ENCODE data around the gene GPR146.
"Not testable (repeated sequence)": the region's sequence is repeated elsewhere in the genome, so short reads cannot be mapped to it uniquely, and the experiment has no call there.

The GPR146 gene

GRCh38 chr7:1036164-1036928 is 8.0 kb upstream of the GPR146 start:
- Histone ChIP-seq H3K9me3 (ENCODE audit: control insufficient read depth, low read length) (peaks cover 16% of the 10 kb centered on the region), H3K36me3 (ENCODE audit: control insufficient read depth, insufficient read depth, low read length) (peaks cover 11% of the 10 kb centered on the region)
- 96 to 98% methylated on average over 17 to 30 of the region's 40 CpGs for WGBS, 2 experiments (ENCODE audit: insufficient coverage in 2 of 2)
- H3K4me3 ChIP-seq (ENCODE audit: extremely low read depth, insufficient read depth, low read length, poor library complexity, severe bottlenecking); H3K4me1 ChIP-seq (ENCODE audit: control insufficient read depth, insufficient read depth, low read length, poor library complexity, severe bottlenecking); H3K27ac ChIP-seq (ENCODE audit: low read depth, low read length, severe bottlenecking): not testable (repeated sequence)

- H3K36me3 ChIP-seq (ENCODE audit: control insufficient read depth, insufficient read depth, low read length); H3K4me3 ChIP-seq (ENCODE audit: extremely low read depth, insufficient read depth, low read length, poor library complexity, severe bottlenecking); H3K27ac ChIP-seq (ENCODE audit: low read depth, low read length, severe bottlenecking): not testable (repeated sequence)
- H3K9me3 ChIP-seq (ENCODE audit: control insufficient read depth, low read length): peaks cover 10% of the 10 kb centered on the region
- peaks cover 16% of the 10 kb centered on the region for H3K4me1 ChIP-seq (ENCODE audit: control insufficient read depth, insufficient read depth, low read length, poor library complexity, severe bottlenecking)
- 80 to 100% methylated on average over 1 of the region's 1 CpG for WGBS, 2 experiments (ENCODE audit: insufficient coverage in 2 of 2)
Observed at GRCh38 chr7:1040233-1040632, 4.1 kb upstream of the GPR146 start.

DNA sequence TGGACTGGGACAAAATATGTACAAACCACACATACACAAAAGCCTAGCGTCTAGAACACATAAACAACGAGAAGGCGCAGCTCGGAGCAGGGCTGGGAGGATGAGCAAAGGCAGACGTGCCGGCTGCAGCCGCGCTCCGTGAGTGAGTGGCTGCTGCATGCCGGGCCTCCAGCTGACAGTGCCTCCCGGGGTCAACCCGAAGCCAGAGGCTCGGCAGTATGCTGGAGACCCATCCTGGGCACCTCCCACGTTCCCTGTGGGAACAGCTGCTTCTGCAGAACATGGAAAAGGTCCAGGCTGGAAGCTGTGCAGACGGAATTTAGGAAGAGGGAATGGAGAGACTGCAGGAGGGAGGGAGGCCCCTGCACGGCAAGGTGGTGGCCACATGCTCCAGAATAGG is 3.6 kb upstream of the GPR146 start:
- peaks cover 4% of the 10 kb centered on the region for H3K36me3 ChIP-seq (ENCODE audit: control insufficient read depth, insufficient read depth, low read length)
- peaks cover 5% of the 10 kb centered on the region for H3K9me3 ChIP-seq (ENCODE audit: control insufficient read depth, low read length)
- H3K27ac ChIP-seq (ENCODE audit: low read depth, low read length, severe bottlenecking): peak overlapping the region; percentile 5
- peaks cover 19% of the 10 kb centered on the region for H3K4me1 ChIP-seq (ENCODE audit: control insufficient read depth, insufficient read depth, low read length, poor library complexity, severe bottlenecking)
- no peak overlapping the region for H3K4me3 ChIP-seq (ENCODE audit: extremely low read depth, insufficient read depth, low read length, poor library complexity, severe bottlenecking)
- 58 to 60% methylated on average over 13 to 15 of the region's 16 CpGs for WGBS, 2 experiments (ENCODE audit: insufficient coverage in 2 of 2)

DNA sequence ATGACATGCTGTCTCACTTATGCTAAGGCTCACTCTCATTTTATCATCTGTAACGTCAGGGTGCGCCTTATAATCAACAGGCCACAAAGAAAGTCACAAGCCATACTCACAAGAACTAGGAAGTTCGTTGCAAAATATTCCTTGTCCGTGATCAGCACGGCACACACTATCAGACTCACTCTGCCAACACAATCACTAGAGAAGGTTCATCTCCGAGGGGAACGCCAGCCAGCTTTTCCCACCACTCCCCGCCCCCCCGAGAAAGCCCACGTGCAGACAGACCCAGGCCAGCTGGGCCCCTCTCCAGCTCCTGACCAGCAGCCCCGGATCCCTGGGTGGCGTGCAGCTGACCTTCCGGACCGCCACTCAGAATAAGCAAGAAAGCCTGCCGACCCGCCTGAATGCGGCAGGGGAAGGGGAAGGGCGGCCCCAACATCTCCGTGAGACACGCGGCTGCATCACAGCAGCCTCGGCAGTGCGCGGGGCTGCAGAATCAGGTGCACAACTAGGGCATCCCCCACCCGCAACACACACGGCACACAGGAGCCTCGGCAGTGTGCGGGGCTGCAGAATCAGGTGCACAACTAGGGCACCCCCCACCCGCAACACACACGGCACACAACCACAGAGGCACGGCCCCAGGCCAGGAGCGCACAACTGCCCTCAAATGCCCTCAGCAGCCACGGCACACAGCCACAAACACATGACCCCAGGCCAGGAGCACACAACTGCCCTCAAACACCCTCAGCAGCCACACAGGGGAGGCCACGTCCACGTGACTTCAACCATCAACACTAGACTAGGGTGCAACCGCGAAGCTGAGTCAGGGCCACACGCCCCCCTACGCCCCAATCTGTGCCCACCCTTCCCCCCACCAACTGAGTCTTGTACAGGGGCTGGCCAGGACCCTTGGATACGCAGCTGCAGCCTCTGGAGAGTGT is 2.5 kb upstream of the GPR146 start:
- no peak overlapping the region for H3K4me3 ChIP-seq (ENCODE audit: extremely low read depth, insufficient read depth, low read length, poor library complexity, severe bottlenecking)
- H3K36me3 ChIP-seq (ENCODE audit: control insufficient read depth, insufficient read depth, low read length): no peaks in the 10 kb centered on the region
- WGBS, 2 experiments (ENCODE audit: insufficient coverage in 2 of 2): 92% methylated on average over 29 to 33 of the region's 40 CpGs
- H3K4me1 ChIP-seq (ENCODE audit: control insufficient read depth, insufficient read depth, low read length, poor library complexity, severe bottlenecking): peaks cover 19% of the 10 kb centered on the region
- H3K27ac ChIP-seq (ENCODE audit: low read depth, low read length, severe bottlenecking): no peak overlapping the region
- H3K9me3 ChIP-seq (ENCODE audit: control insufficient read depth, low read length): no peaks in the 10 kb centered on the region

GRCh38 chr7:1042492-1042833 is 1.9 kb upstream of the GPR146 start:
- H3K4me3 ChIP-seq (ENCODE audit: extremely low read depth, insufficient read depth, low read length, poor library complexity, severe bottlenecking): no peak overlapping the region
- no peaks in the 10 kb centered on the region for H3K36me3 ChIP-seq (ENCODE audit: control insufficient read depth, insufficient read depth, low read length)
- no peak overlapping the region for H3K27ac ChIP-seq (ENCODE audit: low read depth, low read length, severe bottlenecking)
- H3K4me1 ChIP-seq (ENCODE audit: control insufficient read depth, insufficient read depth, low read length, poor library complexity, severe bottlenecking): peaks cover 24% of the 10 kb centered on the region
- 88 to 91% methylated on average over 6 of the region's 7 CpGs for WGBS, 2 experiments (ENCODE audit: insufficient coverage in 2 of 2)
- no peaks in the 10 kb centered on the region for H3K9me3 ChIP-seq (ENCODE audit: control insufficient read depth, low read length)

GRCh38 chr7:1043552-1044188 is 676 bp upstream of the GPR146 start:
- Histone ChIP-seq H3K27ac (ENCODE audit: low read depth, low read length, severe bottlenecking) (peak overlapping the region; percentile 88), H3K4me3 (ENCODE audit: extremely low read depth, insufficient read depth, low read length, poor library complexity, severe bottlenecking) (peak overlapping the region; percentile 20), H3K4me1 (ENCODE audit: control insufficient read depth, insufficient read depth, low read length, poor library complexity, severe bottlenecking) (peaks cover 24% of the 10 kb centered on the region), H3K36me3 (ENCODE audit: control insufficient read depth, insufficient read depth, low read length) (no peaks in the 10 kb centered on the region), H3K9me3 (ENCODE audit: control insufficient read depth, low read length) (no peaks in the 10 kb centered on the region)
- WGBS, 2 experiments (ENCODE audit: insufficient coverage in 2 of 2): 76 to 87% methylated on average over 16 to 18 of the region's 18 CpGs

GRCh38 chr7:1045069-1046063 is 1.0 kb downstream of the GPR146 start:
- H3K9me3 ChIP-seq (ENCODE audit: control insufficient read depth, low read length): no peaks in the 10 kb centered on the region
- peak overlapping the region; percentile 86 for H3K27ac ChIP-seq (ENCODE audit: low read depth, low read length, severe bottlenecking)
- H3K4me3 ChIP-seq (ENCODE audit: extremely low read depth, insufficient read depth, low read length, poor library complexity, severe bottlenecking): peak overlapping the region; percentile 49
- H3K4me1 ChIP-seq (ENCODE audit: control insufficient read depth, insufficient read depth, low read length, poor library complexity, severe bottlenecking): peaks cover 24% of the 10 kb centered on the region
- no peaks in the 10 kb centered on the region for H3K36me3 ChIP-seq (ENCODE audit: control insufficient read depth, insufficient read depth, low read length)
- 86 to 91% methylated on average over 14 to 18 of the region's 21 CpGs for WGBS, 2 experiments (ENCODE audit: insufficient coverage in 2 of 2)

DNA sequence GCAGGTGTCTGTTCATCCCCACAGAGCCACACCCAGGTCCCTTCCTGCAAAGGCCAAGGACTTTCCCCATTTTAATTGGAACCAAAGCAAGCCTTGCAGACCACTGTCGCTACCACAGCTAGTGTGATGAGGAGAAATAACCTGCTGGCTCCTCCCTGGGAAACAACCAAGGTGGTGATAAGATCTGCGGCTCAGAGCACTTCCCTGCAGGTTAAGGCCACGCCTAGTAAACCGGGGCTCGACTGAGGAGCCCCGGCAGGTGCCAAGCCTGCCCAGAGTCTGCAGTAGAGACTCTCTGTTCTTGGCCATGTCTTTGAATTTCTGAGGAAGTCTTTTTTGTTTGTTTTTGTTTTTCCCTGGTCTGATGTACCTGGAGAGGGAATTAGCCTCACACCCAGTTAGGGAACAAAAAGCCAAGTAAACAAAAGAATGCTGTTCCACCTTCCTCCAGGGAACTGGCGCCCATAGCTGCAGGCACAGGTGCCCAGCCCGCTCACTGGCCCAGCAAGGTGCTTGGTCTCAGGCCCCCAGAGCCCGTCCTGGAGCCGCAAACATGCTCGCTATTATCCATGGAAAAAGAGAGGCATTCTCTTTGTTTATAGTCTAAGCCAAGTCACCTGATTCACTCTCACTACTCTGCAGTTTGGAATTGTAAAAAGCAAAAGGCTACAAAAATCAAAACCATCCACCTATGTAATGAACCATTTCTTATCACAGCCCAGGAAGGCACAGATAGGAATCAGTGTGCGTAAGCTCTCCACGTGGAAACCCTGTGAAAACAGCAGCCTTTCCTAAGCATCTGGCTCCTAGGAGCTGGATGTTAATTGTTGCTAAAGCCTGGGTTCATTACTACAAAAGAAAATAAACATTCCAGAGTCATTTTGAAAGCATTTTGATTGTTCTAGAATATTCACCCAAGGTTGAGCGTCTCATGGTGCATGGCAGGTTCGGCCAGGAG is 2.7 kb downstream of the GPR146 start:
- H3K36me3 ChIP-seq (ENCODE audit: control insufficient read depth, insufficient read depth, low read length): no peaks in the 10 kb centered on the region
- H3K4me1 ChIP-seq (ENCODE audit: control insufficient read depth, insufficient read depth, low read length, poor library complexity, severe bottlenecking): peaks cover 20% of the 10 kb centered on the region
- 89 to 92% methylated on average over 13 of the region's 15 CpGs for WGBS, 2 experiments (ENCODE audit: insufficient coverage in 2 of 2)
- no peak overlapping the region for H3K4me3 ChIP-seq (ENCODE audit: extremely low read depth, insufficient read depth, low read length, poor library complexity, severe bottlenecking)
- H3K9me3 ChIP-seq (ENCODE audit: control insufficient read depth, low read length): no peaks in the 10 kb centered on the region
- H3K27ac ChIP-seq (ENCODE audit: low read depth, low read length, severe bottlenecking): no peak overlapping the region

DNA sequence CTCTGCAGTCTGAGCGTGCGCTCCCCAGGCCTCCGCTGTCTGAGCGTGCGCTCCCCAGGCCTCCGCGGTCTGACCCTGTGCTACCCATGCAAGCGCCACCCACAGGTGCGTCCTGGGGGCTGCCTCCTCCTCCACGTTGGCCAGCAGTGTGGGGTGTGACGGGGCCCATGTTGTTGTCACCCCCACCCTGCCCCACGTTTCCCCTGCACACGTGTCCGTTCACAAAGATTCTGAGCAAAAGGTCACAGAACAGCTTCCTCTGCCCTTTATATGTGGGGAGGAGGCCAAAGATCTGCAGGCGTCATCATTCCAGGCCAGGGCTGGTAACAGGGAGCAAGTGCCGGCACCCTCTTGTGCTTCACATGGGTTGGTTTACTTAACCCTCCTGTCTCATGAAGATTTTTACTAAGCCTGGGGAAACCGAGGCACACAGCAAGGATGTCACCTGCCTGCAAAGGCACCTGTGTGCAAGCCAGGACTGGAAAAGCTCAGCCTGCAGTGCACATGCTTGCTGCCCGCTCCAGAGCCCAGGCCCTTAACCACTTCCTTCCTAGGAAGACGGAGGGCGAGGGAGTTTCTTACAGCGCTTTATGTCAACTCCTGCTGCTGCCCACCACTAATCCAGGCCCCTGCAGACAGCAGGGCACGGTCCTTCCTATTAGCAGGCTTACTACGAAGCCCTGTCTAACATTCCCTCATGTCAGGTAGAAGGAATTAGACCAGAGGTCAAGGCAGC is 4.8 kb downstream of the GPR146 start:
- H3K4me3 ChIP-seq (ENCODE audit: extremely low read depth, insufficient read depth, low read length, poor library complexity, severe bottlenecking): no peak overlapping the region
- H3K4me1 ChIP-seq (ENCODE audit: control insufficient read depth, insufficient read depth, low read length, poor library complexity, severe bottlenecking): peaks cover 16% of the 10 kb centered on the region
- no peaks in the 10 kb centered on the region for H3K36me3 ChIP-seq (ENCODE audit: control insufficient read depth, insufficient read depth, low read length)
- H3K27ac ChIP-seq (ENCODE audit: low read depth, low read length, severe bottlenecking): no peak overlapping the region
- H3K9me3 ChIP-seq (ENCODE audit: control insufficient read depth, low read length): no peaks in the 10 kb centered on the region
- WGBS, 2 experiments (ENCODE audit: insufficient coverage in 2 of 2): 93 to 96% methylated on average over 18 to 19 of the region's 23 CpGs

All from mesodermal cell (in vitro differentiated cells).